DND-41 (cell line): ENCODE measurements around the gene PXT1.

ENCODE experiments used
- CTCF ChIP-seq: IDR thresholded peaks from 2 replicates; pipeline ENCODE4 v1.5.1; 2012; ENCODE audit warnings: borderline replicate concordance, low read length, moderate library complexity, mild to moderate bottlenecking; ENCODE audit not compliant: poor library complexity, severe bottlenecking; ENCODE audit errors: extremely low read depth
- EZH2 ChIP-seq: IDR thresholded peaks from 3 replicates; pipeline ENCODE4 v1.6.1; 2012; ENCODE audit warnings: borderline replicate concordance, low read depth, mild to moderate bottlenecking, moderate library complexity, low read length, inconsistent platforms; ENCODE audit not compliant: severe bottlenecking

DNA sequence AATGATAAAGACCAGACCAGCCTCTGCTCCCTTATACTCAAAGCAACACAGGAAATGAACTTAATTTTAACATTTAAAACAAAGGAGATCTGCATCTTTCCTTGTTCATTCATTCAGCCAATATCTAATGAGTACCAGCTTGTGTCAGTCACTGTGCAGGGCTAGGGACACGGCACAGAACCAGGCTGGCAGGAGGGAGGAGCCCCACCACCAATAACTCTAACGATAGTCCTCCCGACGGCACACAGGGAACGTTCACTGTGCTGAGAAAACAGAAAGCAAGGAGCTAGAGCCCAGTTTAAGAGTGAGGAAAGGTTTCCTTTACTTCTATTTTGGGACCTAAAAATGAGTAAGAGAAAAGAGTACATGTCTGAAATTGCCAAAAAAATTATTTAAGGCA is 65.1 kb downstream of the PXT1 start:
- no peak for TF ChIP-seq CTCF
- TF ChIP-seq EZH2: no peak
